LNCAP (cell line): ENCODE measurements around the gene P4HTM.

ENCODE experiments used
- TF ChIP-seq, protein P1 (sequence below): fragments of 450-650 bp; IDR thresholded peaks from 2 replicates; pipeline ENCODE4 v1.5.1; 2017; ENCODE audit warnings: mild to moderate bottlenecking

Gene P4HTM

DNA sequence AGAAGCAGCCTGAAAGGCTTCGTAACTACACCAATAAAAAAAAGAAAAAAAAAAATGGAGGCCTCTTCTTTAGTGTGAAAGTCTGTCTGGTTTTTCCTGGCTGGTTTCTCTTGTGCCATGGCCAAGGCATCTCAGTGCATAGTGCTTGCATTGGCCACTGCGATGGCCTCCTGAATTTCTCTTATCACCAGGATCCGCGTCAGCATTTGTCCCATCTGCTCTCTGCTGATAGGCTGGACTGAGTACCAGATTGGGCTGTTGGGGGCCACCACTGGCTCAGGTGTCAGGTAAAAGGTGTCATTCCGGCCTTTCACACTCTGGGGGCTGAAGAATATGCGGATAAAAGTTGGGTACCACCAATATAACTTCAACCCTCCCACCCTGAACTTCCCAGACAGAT is 40.3 kb downstream of the P4HTM start:
- TF ChIP-seq, protein P1, sequence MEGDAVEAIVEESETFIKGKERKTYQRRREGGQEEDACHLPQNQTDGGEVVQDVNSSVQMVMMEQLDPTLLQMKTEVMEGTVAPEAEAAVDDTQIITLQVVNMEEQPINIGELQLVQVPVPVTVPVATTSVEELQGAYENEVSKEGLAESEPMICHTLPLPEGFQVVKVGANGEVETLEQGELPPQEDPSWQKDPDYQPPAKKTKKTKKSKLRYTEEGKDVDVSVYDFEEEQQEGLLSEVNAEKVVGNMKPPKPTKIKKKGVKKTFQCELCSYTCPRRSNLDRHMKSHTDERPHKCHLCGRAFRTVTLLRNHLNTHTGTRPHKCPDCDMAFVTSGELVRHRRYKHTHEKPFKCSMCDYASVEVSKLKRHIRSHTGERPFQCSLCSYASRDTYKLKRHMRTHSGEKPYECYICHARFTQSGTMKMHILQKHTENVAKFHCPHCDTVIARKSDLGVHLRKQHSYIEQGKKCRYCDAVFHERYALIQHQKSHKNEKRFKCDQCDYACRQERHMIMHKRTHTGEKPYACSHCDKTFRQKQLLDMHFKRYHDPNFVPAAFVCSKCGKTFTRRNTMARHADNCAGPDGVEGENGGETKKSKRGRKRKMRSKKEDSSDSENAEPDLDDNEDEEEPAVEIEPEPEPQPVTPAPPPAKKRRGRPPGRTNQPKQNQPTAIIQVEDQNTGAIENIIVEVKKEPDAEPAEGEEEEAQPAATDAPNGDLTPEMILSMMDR = no peak

DNA sequence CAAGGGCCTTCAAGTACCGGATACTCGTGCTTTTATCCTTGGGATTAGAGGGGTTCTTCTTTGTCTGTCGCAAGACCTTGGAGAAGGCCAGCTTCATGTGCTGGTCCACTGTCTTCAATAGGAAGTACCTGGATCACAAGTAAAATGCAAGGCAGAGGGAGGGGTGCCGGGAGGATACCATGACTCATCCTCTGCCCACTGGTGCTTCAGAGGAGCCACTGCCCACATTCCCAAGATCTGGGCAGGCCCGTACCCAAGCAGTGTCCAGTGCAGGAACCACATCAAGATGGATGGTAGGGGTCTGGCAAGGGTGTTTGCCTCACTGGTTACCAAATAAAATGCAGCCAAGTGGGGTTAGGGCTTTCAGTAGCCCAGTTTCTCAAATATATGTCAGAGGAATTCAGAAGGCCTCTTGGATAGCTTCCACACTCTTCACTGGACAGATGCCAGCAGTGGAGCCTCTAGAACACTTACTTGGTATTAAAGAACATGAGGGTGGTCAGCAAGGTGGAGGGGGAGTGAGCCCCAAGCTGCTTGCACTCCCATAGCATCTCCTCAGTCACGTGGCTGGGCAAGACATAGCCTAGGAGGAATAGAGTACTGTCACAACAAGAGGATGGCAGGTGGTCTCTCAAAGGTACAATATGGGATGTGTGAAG is 42.7 kb downstream of the P4HTM start:
- TF ChIP-seq, protein P1 = no peak

DNA sequence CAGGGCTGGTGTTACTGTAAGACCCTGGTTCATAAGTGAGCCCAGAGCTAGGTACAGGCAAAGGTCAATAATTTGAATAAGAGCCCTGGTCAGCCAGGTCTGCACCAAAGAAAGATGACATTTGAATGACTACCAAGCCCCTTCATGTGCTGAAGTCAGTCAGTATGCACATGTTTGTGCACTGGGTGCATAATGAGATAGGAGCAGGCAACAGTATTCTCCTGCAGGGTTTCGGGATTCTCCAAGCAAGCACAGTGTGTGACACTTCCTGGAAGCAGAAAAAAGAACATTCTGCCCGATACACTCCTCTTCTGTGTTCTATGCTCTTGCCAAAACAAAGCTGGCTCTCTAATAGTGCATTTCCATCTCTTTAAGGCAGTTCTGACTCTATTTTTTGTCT is 44.6 kb downstream of the P4HTM start:
- TF ChIP-seq, protein P1 = no peak

DNA sequence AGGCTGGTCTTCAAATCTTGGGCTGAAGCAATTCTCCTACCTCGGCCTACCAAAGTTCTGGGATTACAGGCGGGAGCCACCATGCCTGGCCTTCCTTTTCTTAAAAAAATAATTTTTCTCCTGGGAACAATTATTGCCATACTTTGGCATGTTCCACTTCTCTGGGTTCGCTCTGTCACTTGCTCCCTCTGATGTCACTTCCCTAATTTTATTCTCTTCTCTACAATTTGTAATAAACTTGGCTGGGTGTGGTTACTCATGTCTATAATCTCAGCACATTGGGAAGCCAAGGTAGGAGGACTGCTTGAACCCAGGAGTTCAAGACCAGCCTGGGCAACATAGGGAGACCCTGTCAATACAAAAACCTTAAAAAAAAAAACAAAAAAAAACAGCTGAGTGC is 45.2 kb downstream of the P4HTM start:
- TF ChIP-seq, protein P1 = no peak

DNA sequence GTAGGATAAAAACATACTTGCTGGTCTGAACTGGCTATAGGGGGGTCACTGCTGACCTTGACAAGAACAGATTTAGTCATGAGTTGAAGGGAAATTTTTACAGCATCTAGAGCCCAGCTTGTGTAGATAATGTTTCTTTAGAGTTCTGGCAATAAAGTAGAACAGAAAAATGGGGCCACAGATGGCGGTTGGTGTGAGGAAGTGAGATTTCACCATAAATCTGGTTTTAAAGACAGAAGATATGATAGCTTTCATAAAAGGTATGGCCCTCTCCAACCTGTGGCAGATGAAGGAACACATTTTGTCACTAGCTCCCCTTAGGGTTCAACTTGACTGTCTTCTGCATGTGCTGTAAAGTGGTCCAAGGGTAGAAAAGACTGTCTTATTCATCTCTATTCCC is 63.5 kb downstream of the P4HTM start:
- TF ChIP-seq, protein P1 = no peak

DNA sequence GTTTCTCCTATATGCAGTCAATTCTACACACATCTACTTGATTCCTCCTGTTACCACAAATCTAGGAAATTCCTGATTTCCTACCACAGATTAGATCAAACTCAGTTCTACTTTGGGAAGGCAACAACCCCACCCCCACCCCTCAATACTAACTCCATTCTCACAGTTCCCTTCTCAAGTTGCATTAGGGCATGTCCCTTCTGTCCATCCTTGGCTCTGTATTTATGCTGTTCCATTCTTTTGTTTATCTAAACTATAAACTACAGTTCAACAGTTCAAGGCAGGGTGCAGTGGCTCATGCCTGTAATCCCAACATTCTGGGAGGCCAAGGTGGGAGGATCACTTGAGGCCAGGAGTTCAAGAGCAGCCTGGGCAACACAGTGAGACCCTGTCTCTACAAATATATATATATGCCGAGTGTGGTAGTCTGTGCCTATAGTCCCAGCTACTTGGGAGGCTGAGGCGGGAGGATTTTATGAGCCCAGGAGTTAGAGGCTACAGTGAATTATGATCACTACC is 64.4 kb downstream of the P4HTM start:
- TF ChIP-seq, protein P1 = no peak
